ENCODE data around the gene RDX.
A peak's percentile ranks its signal among the peaks of the same experiment; 100 is the strongest.
"Not testable (repeated sequence)": the region's sequence is repeated elsewhere in the genome, so short reads cannot be mapped to it uniquely, and the experiment has no call there.

The RDX gene

GRCh38 chr11:110297726-110298300, 1.4 kb upstream of the RDX start:
- no peak for TF ChIP-seq POLR2A (IDR thresholded peaks at IDR 0.05; ENCODE audit: low read length)
- no peak for TF ChIP-seq GATA1 (IDR thresholded peaks at IDR 0.05; ENCODE audit: low read depth, low read length)
- peak; percentile 40 to 66 for DNase-seq

DNA sequence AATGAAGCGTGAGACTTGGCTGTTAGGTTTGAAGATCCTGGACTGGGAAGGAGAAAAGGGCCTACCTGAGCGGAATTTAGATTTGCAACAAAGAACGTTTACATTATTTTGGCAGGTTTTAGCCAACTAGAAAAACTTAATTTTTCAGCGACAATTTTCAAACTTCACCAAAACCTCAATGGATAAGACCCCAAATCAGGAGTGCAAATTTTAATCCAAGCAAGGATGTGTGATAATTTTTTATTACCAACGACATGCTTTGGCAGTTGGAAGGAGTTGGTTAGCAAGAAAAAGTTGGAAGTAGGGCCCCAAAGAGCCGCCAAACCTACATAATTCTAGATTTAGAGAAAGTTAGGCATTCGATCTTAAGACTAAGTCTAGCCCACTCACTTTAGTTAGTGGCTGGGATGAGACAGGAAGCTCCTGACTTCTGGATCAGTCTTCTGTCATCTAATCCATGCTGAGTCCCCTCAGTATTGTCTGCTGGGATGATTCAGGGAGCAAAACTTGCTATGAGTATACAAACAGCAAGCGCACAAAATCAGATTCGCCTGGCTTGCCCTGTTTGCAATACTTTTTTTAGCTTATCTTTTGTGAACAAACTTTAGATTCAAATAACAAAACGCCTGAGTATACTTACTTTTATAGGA, 787 bp upstream of the RDX start:
- no peak for TF ChIP-seq POLR2A (IDR thresholded peaks at IDR 0.05; ENCODE audit: low read length)
- no peak for TF ChIP-seq GATA1 (IDR thresholded peaks at IDR 0.05; ENCODE audit: low read depth, low read length)
- DNase-seq, result peak in 1 of 2 experiments; percentile 39

- TF ChIP-seq GATA1 (IDR thresholded peaks at IDR 0.05; ENCODE audit: low read depth, low read length) (no peak), POLR2A (IDR thresholded peaks at IDR 0.05; ENCODE audit: low read length) (no peak)
- DNase-seq, result peak; percentile 79 to 85
Observed at GRCh38 chr11:110295531-110296225, 736 bp downstream of the RDX start.

GRCh38 chr11:110295086-110295485, 1.3 kb downstream of the RDX start:
- DNase-seq, result no peak
- TF ChIP-seq POLR2A (IDR thresholded peaks at IDR 0.05; ENCODE audit: low read length) (no peak), GATA1 (IDR thresholded peaks at IDR 0.05; ENCODE audit: low read depth, low read length) (no peak)

GRCh38 chr11:110294509-110294908, 1.9 kb downstream of the RDX start:
- DNase-seq, result no peak
- TF ChIP-seq GATA1 (IDR thresholded peaks at IDR 0.05; ENCODE audit: low read depth, low read length) (no peak), POLR2A (IDR thresholded peaks at IDR 0.05; ENCODE audit: low read length) (no peak)

DNA sequence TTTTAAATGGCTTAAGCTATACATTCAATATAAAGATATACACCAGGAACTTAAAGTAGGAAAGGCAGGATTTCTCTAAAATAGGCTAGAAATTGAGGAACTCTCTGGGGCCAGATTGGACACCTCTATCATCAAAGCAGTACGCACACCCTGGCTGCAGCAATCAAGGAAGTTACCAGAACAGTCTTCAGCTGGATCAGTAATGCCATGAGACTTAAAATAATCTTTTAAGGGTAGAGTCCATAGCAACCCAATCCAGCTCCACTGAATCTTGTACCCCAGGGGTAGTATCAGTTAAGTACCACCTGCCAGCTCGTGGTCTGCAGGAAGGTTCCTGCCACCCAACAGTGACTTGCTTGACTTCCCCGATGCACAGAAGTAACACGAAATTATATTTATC, 3.0 kb downstream of the RDX start:
- TF ChIP-seq GATA1 (IDR thresholded peaks at IDR 0.05; ENCODE audit: low read depth, low read length) (no peak), POLR2A (IDR thresholded peaks at IDR 0.05; ENCODE audit: low read length) (no peak)

GRCh38 chr11:110292146-110292545, 4.3 kb downstream of the RDX start:
- not testable (repeated sequence) for DNase-seq

More for the DNA sequence above, 3.0 kb downstream of the RDX start:
- DNase-seq, result peak; percentile 46 to 68

GRCh38 chr11:110290591-110291334, 5.7 kb downstream of the RDX start:
- TF ChIP-seq GATA1 (IDR thresholded peaks at IDR 0.05; ENCODE audit: low read depth, low read length), result no peak
- no peak for TF ChIP-seq POLR2A (IDR thresholded peaks at IDR 0.05; ENCODE audit: low read length)
- no peak for DNase-seq

DNA sequence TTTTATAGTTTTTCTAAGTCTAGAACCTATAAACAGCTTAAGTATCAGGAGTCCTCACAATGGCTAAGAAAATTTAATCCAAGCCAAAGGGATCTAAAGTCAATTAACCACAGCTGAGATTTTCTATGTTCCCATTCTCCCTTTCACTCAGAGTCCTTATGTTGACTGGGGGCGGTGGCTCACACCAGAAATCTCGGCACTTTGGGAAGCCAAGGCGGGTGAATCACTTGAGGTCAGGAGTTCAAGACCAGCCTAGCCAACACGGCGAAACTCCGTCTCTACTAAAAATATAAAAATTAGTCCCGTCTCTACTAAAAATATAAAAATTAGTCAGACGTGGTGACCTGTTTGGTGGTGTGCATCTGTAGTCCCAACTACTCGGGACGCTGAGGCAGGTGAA, 6.9 kb downstream of the RDX start:
- DNase-seq, result no peak

DNA sequence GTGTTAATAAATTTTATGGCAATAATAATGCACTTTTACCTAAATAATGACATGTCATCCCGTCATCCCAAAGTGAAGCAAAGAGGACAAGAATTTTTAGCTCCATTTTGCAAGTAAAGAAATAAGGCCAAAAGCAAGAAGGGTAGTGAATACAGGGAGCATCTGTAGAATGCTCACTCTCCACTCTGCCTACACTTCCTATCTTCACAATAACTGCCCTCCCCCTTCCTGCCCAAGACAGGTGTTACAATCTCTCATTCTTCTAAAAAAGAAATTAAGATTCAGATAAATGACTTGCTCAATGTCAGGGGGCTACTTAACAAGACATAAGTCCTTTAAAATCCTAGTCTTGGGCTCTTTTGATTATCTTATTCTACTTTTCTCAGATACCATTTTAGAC, 8.9 kb downstream of the RDX start:
- no peak for DNase-seq
- no peak for TF ChIP-seq GATA1 (IDR thresholded peaks at IDR 0.05; ENCODE audit: low read depth, low read length)

More for the DNA sequence above, 6.9 kb downstream of the RDX start:
- no peak for TF ChIP-seq POLR2A (IDR thresholded peaks at IDR 0.05; ENCODE audit: low read length)
- TF ChIP-seq GATA1 (IDR thresholded peaks at IDR 0.05; ENCODE audit: low read depth, low read length), result no peak

DNA sequence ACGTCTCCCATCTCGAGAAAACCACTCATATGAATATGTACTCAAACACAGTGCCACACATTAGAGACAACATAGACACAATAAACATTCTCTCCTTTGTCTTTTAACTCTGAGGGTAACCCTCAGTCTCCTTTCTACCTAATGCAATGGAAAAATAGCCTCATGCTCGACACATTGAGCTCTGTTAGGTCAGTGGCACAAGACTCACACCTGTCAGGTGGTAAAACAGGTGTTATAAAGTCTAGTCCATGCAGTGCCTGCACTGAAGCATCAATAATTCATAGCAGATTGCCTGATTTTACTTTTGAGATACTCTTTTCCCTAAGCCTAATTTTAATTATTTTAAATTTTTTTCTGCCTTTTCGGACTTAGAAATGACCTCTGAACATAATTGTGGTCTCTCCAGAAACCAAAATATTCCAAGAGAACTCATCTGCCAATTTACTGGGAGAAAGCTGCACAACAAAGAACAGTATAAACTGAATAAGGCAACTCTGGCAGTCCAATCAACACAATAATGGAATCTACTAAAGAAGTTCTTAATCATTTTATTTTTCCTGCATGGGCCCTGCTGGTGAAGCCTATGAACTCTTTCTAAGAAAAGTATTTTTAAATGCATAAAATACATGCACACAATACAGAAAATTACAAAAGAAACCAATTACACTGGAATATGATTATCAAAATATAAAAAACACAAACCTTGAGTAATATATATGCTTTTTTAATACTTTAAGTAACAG, 9.9 kb downstream of the RDX start:
- TF ChIP-seq POLR2A (IDR thresholded peaks at IDR 0.05; ENCODE audit: low read length) (no peak), GATA1 (IDR thresholded peaks at IDR 0.05; ENCODE audit: low read depth, low read length) (no peak)
- no peak for DNase-seq

- TF ChIP-seq GATA1 (IDR thresholded peaks at IDR 0.05; ENCODE audit: low read depth, low read length), result no peak
- TF ChIP-seq POLR2A (IDR thresholded peaks at IDR 0.05; ENCODE audit: low read length), result no peak
- no peak for DNase-seq
Observed at GRCh38 chr11:110283862-110284261, 12.6 kb downstream of the RDX start.

DNA sequence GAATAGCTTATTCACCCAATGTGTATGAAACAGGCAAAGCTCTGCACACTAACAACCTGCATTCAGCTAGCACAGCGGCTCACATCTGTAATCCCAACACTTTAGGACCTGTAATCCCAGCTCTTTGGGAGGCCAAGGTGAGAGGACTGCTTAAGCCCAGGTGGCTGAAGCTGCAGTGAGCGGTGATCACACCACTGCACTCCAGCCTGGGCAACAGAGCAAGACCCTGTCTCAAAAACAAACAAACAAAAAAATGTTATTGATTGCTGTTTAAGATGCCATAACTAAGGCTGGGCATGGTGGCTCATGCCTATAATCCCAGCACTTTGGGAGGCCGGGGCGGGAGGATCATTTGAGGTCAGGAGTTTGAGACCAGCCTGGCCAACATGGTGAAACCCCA, 15.8 kb downstream of the RDX start:
- DNase-seq, result not testable (repeated sequence)

DNA sequence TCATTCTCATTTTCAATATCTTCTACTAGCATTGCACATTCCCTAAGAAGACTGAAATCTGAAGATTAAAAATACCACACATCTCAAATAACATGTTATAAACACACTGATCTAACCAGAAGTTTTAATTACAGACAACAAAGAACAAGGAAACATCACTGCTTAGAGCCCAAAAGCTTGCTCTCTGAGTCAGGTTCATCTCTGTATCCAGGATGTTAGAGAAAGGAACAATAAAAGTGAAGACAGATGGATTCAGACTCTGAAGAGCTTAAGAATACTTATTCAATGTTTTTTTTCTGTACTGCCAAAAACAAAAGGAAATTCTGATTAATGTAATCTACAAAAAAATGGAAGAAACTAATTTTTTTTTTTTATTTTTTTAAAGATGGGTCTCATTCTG, 16.5 kb downstream of the RDX start:
- no peak for TF ChIP-seq POLR2A (IDR thresholded peaks at IDR 0.05; ENCODE audit: low read length)
- TF ChIP-seq GATA1 (IDR thresholded peaks at IDR 0.05; ENCODE audit: low read depth, low read length), result no peak
- no peak for DNase-seq

All from erythroblast (primary cell).